ENCODE results near the gene AMN1. TPM values are rescaled to one million over a fixed set of nuclear protein-coding genes. Genes with fewer than 3 reads are reported as not detected.
"Not testable (repeated sequence)": the region's sequence is repeated elsewhere in the genome, so short reads cannot be mapped to it uniquely, and the experiment has no call there.

AMN1 gene
- total and polyA plus RNA-seq, 2 donors (not counting 1 experiment from before 2014, with no cell fraction given) = 9.1 to 10.4 TPM

DNA sequence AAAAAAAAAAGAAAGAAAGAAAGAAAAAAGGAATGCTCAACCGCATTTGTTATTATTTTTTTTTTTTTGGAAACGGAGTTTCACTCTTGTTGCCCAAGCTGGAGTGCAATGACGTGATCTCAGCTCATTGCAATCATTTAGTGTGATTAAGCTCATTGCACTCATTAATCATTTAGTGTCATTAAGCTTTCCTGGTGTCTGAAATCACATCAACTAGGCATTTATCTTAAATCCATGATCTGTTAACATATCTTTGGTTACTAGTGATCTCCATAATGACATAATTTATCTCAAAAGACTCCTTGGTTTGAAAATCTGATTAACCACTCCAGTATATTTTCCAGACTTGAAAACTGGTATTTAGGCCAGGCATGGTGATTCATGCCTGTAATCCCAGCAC lies 43.0 kb downstream of the AMN1 start:
- no peak overlapping the region for H3K4me3 ChIP-seq (replicated peaks in 1 of 4; ENCODE audit: control extremely low read depth in 1 of 4, insufficient read depth in 1 of 4, low read depth in 3 of 4, low read length in 4 of 4)
- H3K36me3 ChIP-seq (ENCODE audit: control insufficient read depth, insufficient read depth, low read length) = no peaks in the 10 kb centered on the region
- no peaks in the 10 kb centered on the region for H3K4me1 ChIP-seq (ENCODE audit: control insufficient read depth, extremely low read depth, insufficient read depth, low read length)
- H2AFZ ChIP-seq (ENCODE audit: low read length) = no peak overlapping the region
- H3K9me3 ChIP-seq (ENCODE audit: control insufficient read depth, insufficient read depth, low read depth, low read length) = no peaks in the 10 kb centered on the region
- no peak overlapping the region for H3K9ac ChIP-seq (ENCODE audit: insufficient read depth, low read length)
- no peak for TF ChIP-seq EZH2 (IDR thresholded peaks at IDR 0.05; ENCODE audit: low read length, missing control alignments)
- TF ChIP-seq, protein P1, sequence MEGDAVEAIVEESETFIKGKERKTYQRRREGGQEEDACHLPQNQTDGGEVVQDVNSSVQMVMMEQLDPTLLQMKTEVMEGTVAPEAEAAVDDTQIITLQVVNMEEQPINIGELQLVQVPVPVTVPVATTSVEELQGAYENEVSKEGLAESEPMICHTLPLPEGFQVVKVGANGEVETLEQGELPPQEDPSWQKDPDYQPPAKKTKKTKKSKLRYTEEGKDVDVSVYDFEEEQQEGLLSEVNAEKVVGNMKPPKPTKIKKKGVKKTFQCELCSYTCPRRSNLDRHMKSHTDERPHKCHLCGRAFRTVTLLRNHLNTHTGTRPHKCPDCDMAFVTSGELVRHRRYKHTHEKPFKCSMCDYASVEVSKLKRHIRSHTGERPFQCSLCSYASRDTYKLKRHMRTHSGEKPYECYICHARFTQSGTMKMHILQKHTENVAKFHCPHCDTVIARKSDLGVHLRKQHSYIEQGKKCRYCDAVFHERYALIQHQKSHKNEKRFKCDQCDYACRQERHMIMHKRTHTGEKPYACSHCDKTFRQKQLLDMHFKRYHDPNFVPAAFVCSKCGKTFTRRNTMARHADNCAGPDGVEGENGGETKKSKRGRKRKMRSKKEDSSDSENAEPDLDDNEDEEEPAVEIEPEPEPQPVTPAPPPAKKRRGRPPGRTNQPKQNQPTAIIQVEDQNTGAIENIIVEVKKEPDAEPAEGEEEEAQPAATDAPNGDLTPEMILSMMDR (conservative IDR thresholded peaks at IDR 0.05 in 1 of 2, IDR thresholded peaks at IDR 0.05 in 1 of 2; ENCODE audit: low read depth in 1 of 2, low read length in 2 of 2) = no peak
- H3K27me3 ChIP-seq (ENCODE audit: control insufficient read depth, insufficient read depth, low read length) = no peaks in the 10 kb centered on the region
- H3K79me2 ChIP-seq (ENCODE audit: control insufficient read depth, insufficient read depth, low read length) = no peaks in the 10 kb centered on the region
- no peaks in the 10 kb centered on the region for H4K20me1 ChIP-seq (ENCODE audit: control insufficient read depth, extremely low read depth, insufficient read depth, low read length)
- peak in 1 of 2 donors; percentile 87 for DNase-seq (ENCODE audit: low read depth in 2 of 2)
- H3K27ac ChIP-seq (ENCODE audit: insufficient read depth, low read length) = no peak overlapping the region
- no peak overlapping the region for H3K4me2 ChIP-seq (ENCODE audit: extremely low read depth, insufficient read depth, low read length)

DNA sequence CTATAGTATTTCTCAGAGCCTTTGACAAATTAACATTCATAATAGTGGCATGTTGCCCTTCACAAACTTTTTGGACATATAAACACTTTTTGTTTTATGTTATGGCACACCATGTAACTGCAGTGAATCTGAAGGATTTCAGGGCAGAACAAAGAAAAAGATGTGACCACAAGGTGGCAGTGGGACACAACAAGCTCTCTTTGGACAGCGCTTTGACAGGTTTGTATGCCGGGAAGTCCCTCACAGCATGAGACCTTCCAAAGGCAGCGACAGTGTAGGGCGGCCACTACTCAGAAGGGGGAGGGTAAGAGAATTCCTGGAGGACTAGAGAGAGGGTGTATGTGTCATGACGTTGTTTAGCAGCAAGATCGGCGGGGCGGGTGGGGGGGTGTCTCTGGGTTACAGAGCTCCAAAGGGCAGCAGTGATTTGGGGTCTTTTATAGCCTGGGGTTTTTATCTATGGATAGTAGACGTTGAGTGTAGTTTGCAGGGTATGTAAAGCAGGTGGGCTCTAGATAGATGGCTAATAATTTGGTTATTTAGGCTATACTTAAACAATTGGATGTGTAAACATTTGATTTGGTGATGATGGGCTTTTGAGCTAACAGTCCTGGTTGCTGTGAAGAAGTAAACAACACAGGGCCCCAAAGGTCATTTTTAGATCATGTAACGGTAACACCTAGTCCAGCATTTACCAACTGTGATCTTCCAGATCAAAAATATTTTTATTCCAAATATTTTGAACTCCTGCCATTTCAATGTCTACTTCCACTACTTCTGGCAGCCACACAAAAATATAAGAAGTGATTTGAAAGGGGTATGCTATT lies 46.5 kb downstream of the AMN1 start:
- no peaks in the 10 kb centered on the region for H3K9me3 ChIP-seq (ENCODE audit: control insufficient read depth, insufficient read depth, low read depth, low read length)

DNA sequence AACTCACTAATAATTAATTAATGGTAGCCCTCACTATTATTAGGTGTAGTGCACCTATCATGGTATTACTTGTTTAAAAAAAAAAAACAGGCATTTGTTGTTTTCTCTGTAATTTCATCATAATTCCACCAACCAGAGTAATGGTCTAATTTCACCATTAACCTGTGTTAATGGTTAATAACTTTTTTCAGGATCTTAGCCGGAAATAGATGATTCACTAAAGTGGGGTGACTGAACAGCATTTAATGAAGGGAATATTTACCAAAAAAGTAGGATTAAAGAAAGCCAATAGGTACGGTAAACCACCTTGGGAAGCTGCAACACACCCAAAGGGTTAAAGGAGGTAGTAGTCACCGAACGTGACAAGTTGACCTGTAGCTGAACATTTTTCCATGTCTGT lies 56.3 kb downstream of the AMN1 start:
- H3K27ac ChIP-seq (ENCODE audit: insufficient read depth, low read length) = no peak overlapping the region
- no peak overlapping the region for H2AFZ ChIP-seq (ENCODE audit: low read length)
- H3K4me3 ChIP-seq (replicated peaks in 1 of 4; ENCODE audit: control extremely low read depth in 1 of 4, insufficient read depth in 1 of 4, low read depth in 3 of 4, low read length in 4 of 4) = no peak overlapping the region
- no peaks in the 10 kb centered on the region for H3K27me3 ChIP-seq (ENCODE audit: control insufficient read depth, insufficient read depth, low read length)
- no peak overlapping the region for H3K4me2 ChIP-seq (ENCODE audit: extremely low read depth, insufficient read depth, low read length)
- no peak overlapping the region for H3K9ac ChIP-seq (ENCODE audit: insufficient read depth, low read length)
- DNase-seq (ENCODE audit: low read depth in 2 of 2) = no peak
- no peaks in the 10 kb centered on the region for H3K9me3 ChIP-seq (ENCODE audit: control insufficient read depth, insufficient read depth, low read depth, low read length)
- H3K79me2 ChIP-seq (ENCODE audit: control insufficient read depth, insufficient read depth, low read length) = no peaks in the 10 kb centered on the region
- no peaks in the 10 kb centered on the region for H3K4me1 ChIP-seq (ENCODE audit: control insufficient read depth, extremely low read depth, insufficient read depth, low read length)
- TF ChIP-seq EZH2 (IDR thresholded peaks at IDR 0.05; ENCODE audit: low read length, missing control alignments) = no peak
- no peaks in the 10 kb centered on the region for H4K20me1 ChIP-seq (ENCODE audit: control insufficient read depth, extremely low read depth, insufficient read depth, low read length)
- H3K36me3 ChIP-seq (ENCODE audit: control insufficient read depth, insufficient read depth, low read length) = no peaks in the 10 kb centered on the region

More for the DNA sequence above, 46.5 kb downstream of the AMN1 start:
- no peaks in the 10 kb centered on the region for H4K20me1 ChIP-seq (ENCODE audit: control insufficient read depth, extremely low read depth, insufficient read depth, low read length)
- no peak overlapping the region for H3K9ac ChIP-seq (ENCODE audit: insufficient read depth, low read length)
- H3K36me3 ChIP-seq (ENCODE audit: control insufficient read depth, insufficient read depth, low read length) = no peaks in the 10 kb centered on the region
- no peaks in the 10 kb centered on the region for H3K79me2 ChIP-seq (ENCODE audit: control insufficient read depth, insufficient read depth, low read length)
- no peak overlapping the region for H3K27ac ChIP-seq (ENCODE audit: insufficient read depth, low read length)
- H3K27me3 ChIP-seq (ENCODE audit: control insufficient read depth, insufficient read depth, low read length) = no peaks in the 10 kb centered on the region
- H3K4me2 ChIP-seq (ENCODE audit: extremely low read depth, insufficient read depth, low read length) = no peak overlapping the region
- DNase-seq (ENCODE audit: low read depth in 2 of 2) = peak; percentile 74 to 87
- H2AFZ ChIP-seq (ENCODE audit: low read length) = no peak overlapping the region
- TF ChIP-seq, protein P1 (conservative IDR thresholded peaks at IDR 0.05 in 1 of 2, IDR thresholded peaks at IDR 0.05 in 1 of 2; ENCODE audit: low read depth in 1 of 2, low read length in 2 of 2) = peak; percentile 69 to 79
- no peak for TF ChIP-seq EZH2 (IDR thresholded peaks at IDR 0.05; ENCODE audit: low read length, missing control alignments)
- H3K4me3 ChIP-seq (replicated peaks in 1 of 4; ENCODE audit: control extremely low read depth in 1 of 4, insufficient read depth in 1 of 4, low read depth in 3 of 4, low read length in 4 of 4) = no peak overlapping the region
- H3K4me1 ChIP-seq (ENCODE audit: control insufficient read depth, extremely low read depth, insufficient read depth, low read length) = no peaks in the 10 kb centered on the region

DNA sequence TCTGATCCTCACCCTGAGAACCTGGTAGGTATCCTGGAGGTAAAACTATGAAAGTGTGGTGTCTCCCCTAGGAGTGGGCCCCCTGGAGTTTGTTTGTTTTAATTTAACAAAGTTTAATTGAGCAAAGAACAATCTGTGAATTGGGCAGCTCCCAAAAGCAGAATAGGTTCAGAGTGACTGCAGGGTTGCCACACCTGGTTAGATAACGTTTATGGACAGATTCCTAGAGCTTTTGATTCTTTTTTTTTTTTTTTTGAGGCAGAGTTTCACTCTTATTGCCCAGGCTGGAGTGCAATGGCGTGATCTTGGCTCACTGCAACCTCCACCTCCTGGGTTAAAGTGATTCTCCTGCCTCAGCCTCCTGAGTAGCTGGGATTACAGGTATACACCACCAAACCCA lies 59.2 kb downstream of the AMN1 start:
- not testable (repeated sequence) for H3K27ac ChIP-seq (ENCODE audit: insufficient read depth, low read length); DNase-seq (ENCODE audit: low read depth in 2 of 2); H3K9me3 ChIP-seq (ENCODE audit: control insufficient read depth, insufficient read depth, low read depth, low read length); H3K27me3 ChIP-seq (ENCODE audit: control insufficient read depth, insufficient read depth, low read length); H4K20me1 ChIP-seq (ENCODE audit: control insufficient read depth, extremely low read depth, insufficient read depth, low read length); H3K79me2 ChIP-seq (ENCODE audit: control insufficient read depth, insufficient read depth, low read length); H2AFZ ChIP-seq (ENCODE audit: low read length); H3K36me3 ChIP-seq (ENCODE audit: control insufficient read depth, insufficient read depth, low read length); H3K9ac ChIP-seq (ENCODE audit: insufficient read depth, low read length); H3K4me1 ChIP-seq (ENCODE audit: control insufficient read depth, extremely low read depth, insufficient read depth, low read length); H3K4me3 ChIP-seq (replicated peaks in 1 of 4; ENCODE audit: control extremely low read depth in 1 of 4, insufficient read depth in 1 of 4, low read depth in 3 of 4, low read length in 4 of 4); H3K4me2 ChIP-seq (ENCODE audit: extremely low read depth, insufficient read depth, low read length)
